Measurements from ENCODE around the gene NELFB. TPM values are rescaled to one million over a fixed set of nuclear protein-coding genes. Genes with fewer than 3 reads are reported as not detected.

NELFB gene
- total and polyA plus RNA-seq, 9 of the 15 experiments (the other 6 are each of a cell fraction or from before 2014, with no cell fraction given), result 0.24 to 84.0 (median 29.7) TPM

DNA sequence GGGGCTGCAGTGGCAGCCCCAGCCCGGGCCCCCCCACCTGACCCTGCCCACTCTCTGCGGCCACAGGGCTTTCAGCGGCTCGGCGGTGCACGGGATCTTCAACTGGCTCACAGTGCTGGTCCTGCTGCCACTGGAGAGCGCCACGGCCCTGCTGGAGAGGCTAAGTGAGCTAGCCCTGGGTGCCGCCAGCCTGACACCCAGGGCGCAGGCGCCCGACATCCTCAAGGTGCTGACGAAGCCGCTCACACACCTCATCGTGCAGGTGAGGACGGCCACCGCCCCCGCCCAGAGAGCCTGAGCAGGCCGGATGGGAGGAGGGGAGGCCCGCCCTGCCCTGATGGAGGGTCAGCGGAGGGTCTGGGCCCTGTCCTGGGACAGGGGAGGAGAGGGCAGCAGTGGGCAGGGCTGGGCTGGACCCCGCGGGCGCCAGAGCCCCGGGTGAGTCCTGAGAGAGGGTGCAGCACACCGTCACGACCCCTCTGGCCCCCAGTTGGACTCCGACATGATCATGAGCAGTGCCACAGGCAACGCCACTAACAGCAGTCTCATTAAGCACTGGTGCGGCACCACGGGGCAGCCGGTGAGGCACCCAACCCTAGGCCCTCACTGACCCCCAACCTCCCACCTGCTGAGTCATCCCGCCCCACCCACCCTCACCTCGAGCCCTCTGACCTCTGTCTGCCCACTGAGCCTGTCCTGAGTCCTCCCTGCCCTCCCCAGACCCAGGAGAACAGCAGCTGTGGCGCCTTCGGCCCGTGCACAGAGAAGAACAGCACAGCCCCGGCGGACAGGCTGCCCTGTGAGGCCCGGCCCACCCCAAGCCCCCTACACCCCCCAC, 21.8 kb upstream of the NELFB start:
- H3K4me3 ChIP-seq, result no peak overlapping the region
- H3K79me2 ChIP-seq (ENCODE audit: control insufficient read depth, insufficient read depth, low read length), result peaks cover 5% of the 10 kb centered on the region
- H3K4me1 ChIP-seq (replicated peaks in 1 of 2; ENCODE audit: control insufficient read depth in 2 of 2, insufficient read depth in 2 of 2, low read length in 2 of 2), result peaks cover 17 to 100% of the 10 kb centered on the region in 2 experiments
- H4K20me1 ChIP-seq (replicated peaks; ENCODE audit: control insufficient read depth, insufficient read depth, low read length), result no peaks in the 10 kb centered on the region
- FAIRE-seq (no peak), DNase-seq (ENCODE audit: extremely low read depth in 1 of 4, low spot score in 3 of 4) (peak; percentile 34 to 65 (median 48)), ATAC-seq (no peak)
- 58% methylated on average over 9 of the region's 40 CpGs for WGBS (ENCODE audit: insufficient coverage, low coverage, missing lambda C conversion rate)
- no peaks in the 10 kb centered on the region for H3K36me3 ChIP-seq (ENCODE audit: control insufficient read depth, insufficient read depth, low read length)
- H2AFZ ChIP-seq (ENCODE audit: low read depth, low read length), result no peak overlapping the region
- POLR2A ChIA-PET, result interaction anchor here (1.1 kb wide), 1 partner anchor 13 kb away, joined by 6 read pairs; no protein-coding TSS in a partner anchor
- H3K27ac ChIP-seq (ENCODE audit: extremely low read depth, low read depth, low read length), result no peak overlapping the region
- intact Hi-C loops (cut with micrococcal nuclease) (no loop called here), in situ Hi-C loops (cut with MboI) (loop anchor here (25.0 kb wide), 1 partner anchor 446 kb away; the partner anchor contains the start of genes CCDC183 and TMEM141)
- no peaks in the 10 kb centered on the region for H3K27me3 ChIP-seq (ENCODE audit: control insufficient read depth in 2 of 2, insufficient read depth in 2 of 2, low read length in 2 of 2)
- CTCF ChIA-PET (ENCODE audit: low intra/inter-chr PET ratio), result no interaction called here
- H3K9me3 ChIP-seq (replicated peaks; ENCODE audit: control insufficient read depth, insufficient read depth, low read depth, low read length), result no peaks in the 10 kb centered on the region
- no TSS peak for BruUV-seq (replicated peaks)
- H3K9me1 ChIP-seq (ENCODE audit: control insufficient read depth, insufficient read depth, low read length), result peaks cover 4% of the 10 kb centered on the region
- H3K4me2 ChIP-seq (ENCODE audit: insufficient read depth, low read length), result no peak overlapping the region
- peak overlapping the region in 1 of 2 experiments; percentile 70; a peak in 2 of 4 replicates for H3K9ac ChIP-seq (ENCODE audit: insufficient read depth in 1 of 2, low read depth in 2 of 2, low read length in 2 of 2)
- TF ChIP-seq, protein P1, sequence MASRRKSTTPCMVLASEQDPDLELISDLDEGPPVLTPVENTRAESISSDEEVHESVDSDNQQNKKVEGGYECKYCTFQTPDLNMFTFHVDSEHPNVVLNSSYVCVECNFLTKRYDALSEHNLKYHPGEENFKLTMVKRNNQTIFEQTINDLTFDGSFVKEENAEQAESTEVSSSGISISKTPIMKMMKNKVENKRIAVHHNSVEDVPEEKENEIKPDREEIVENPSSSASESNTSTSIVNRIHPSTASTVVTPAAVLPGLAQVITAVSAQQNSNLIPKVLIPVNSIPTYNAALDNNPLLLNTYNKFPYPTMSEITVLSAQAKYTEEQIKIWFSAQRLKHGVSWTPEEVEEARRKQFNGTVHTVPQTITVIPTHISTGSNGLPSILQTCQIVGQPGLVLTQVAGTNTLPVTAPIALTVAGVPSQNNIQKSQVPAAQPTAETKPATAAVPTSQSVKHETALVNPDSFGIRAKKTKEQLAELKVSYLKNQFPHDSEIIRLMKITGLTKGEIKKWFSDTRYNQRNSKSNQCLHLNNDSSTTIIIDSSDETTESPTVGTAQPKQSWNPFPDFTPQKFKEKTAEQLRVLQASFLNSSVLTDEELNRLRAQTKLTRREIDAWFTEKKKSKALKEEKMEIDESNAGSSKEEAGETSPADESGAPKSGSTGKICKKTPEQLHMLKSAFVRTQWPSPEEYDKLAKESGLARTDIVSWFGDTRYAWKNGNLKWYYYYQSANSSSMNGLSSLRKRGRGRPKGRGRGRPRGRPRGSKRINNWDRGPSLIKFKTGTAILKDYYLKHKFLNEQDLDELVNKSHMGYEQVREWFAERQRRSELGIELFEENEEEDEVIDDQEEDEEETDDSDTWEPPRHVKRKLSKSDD (conservative IDR thresholded peaks at IDR 0.05; ENCODE audit: low read length), result no peak
- TF ChIP-seq ZNF3 (CRISPR knock-in tag; IDR thresholded peaks at IDR 0.05) (no peak), ZNF347 (CRISPR knock-in tag; IDR thresholded peaks at IDR 0.05; ENCODE audit: low read depth) (no peak), PTBP1 (IDR thresholded peaks at IDR 0.05; ENCODE audit: low read depth, low read length) (no peak), ZNF41 (CRISPR knock-in tag; conservative IDR thresholded peaks at IDR 0.05) (no peak), ATF7 (IDR thresholded peaks at IDR 0.05) (no peak), CHD2 (IDR thresholded peaks at IDR 0.05; ENCODE audit: low read depth, low read length) (no peak), HOXB6 (CRISPR knock-in tag; IDR thresholded peaks at IDR 0.05; ENCODE audit: borderline replicate concordance) (no peak), HDAC1 (IDR thresholded peaks at IDR 0.05) (no peak), POLR2A (conservative IDR thresholded peaks at IDR 0.05) (no peak), SMARCE1 (IDR thresholded peaks at IDR 0.05) (no peak), TOE1 (IDR thresholded peaks at IDR 0.05; ENCODE audit: borderline replicate concordance) (no peak), TOE1 (CRISPR knock-in tag; IDR thresholded peaks at IDR 0.05; ENCODE audit: borderline replicate concordance, low read depth) (no peak), MED1 (CRISPR knock-in tag; IDR thresholded peaks at IDR 0.05; ENCODE audit: borderline replicate concordance) (no peak), MCM7 (IDR thresholded peaks at IDR 0.05) (no peak), ZNF696 (CRISPR knock-in tag; conservative IDR thresholded peaks at IDR 0.05) (no peak), ZFX (CRISPR knock-in tag; IDR thresholded peaks at IDR 0.05) (no peak), RNF2 (IDR thresholded peaks at IDR 0.05) (no peak)
- TF ChIP-seq, protein P2, sequence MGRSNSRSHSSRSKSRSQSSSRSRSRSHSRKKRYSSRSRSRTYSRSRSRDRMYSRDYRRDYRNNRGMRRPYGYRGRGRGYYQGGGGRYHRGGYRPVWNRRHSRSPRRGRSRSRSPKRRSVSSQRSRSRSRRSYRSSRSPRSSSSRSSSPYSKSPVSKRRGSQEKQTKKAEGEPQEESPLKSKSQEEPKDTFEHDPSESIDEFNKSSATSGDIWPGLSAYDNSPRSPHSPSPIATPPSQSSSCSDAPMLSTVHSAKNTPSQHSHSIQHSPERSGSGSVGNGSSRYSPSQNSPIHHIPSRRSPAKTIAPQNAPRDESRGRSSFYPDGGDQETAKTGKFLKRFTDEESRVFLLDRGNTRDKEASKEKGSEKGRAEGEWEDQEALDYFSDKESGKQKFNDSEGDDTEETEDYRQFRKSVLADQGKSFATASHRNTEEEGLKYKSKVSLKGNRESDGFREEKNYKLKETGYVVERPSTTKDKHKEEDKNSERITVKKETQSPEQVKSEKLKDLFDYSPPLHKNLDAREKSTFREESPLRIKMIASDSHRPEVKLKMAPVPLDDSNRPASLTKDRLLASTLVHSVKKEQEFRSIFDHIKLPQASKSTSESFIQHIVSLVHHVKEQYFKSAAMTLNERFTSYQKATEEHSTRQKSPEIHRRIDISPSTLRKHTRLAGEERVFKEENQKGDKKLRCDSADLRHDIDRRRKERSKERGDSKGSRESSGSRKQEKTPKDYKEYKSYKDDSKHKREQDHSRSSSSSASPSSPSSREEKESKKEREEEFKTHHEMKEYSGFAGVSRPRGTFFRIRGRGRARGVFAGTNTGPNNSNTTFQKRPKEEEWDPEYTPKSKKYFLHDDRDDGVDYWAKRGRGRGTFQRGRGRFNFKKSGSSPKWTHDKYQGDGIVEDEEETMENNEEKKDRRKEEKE (IDR thresholded peaks at IDR 0.05; ENCODE audit: borderline replicate concordance in 1 of 2, control insufficient read depth in 1 of 2, low read depth in 2 of 2, low read length in 1 of 2), result no peak
